ENCODE measurements around the gene NELFE.
"Not testable (repeated sequence)": the region's sequence is repeated elsewhere in the genome, so short reads cannot be mapped to it uniquely, and the experiment has no call there.

NELFE gene

DNA sequence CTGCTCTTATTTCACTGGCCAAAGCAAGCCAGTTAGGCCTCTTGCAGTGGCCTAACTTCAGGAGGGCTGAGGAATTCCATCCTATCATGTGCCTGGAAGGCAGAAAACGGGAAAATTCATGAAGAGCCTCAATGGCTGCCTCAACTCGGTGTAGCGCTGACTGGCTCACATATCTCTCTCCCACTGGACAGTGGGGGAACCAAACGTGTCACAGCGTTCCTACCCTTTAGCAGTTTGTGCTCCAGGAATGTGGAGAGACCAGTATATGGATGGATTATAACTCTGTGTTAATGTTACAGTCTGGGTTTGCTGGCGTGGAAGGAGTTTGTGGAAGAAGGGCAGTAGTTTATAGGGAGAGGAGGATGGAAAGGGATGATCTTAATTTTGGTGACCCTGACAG, 43.0 kb downstream of the NELFE start:
- DNase-seq = no peak

DNA sequence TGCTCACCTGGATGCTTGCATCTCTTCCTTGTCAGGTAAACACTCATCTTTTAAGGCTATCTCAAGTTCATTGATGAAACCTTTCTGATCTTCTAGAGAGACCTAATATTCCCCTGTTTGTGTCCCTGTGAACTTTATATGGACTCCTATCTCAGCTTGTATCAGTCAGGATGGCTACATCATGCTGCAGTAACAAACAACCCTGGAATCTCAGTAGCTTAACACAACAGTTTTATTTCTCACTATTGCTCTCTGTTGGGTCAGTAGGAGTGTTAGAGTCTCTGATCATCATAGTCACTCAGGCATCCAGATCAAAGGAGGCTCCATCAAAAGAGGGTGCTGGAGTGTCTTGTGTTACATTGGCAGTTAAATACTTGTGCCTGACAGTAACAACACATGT, 43.4 kb downstream of the NELFE start:
- DNase-seq = no peak

- DNase-seq = no peak
Observed at GRCh38 chr6:31911826-31912585, 46.8 kb downstream of the NELFE start.

GRCh38 chr6:31909298-31909697, 49.5 kb downstream of the NELFE start:
- DNase-seq = not testable (repeated sequence)

- DNase-seq = peak; percentile 61
Observed at GRCh38 chr6:31908791-31909190, 50.0 kb downstream of the NELFE start.

- DNase-seq = not testable (repeated sequence)
Observed at GRCh38 chr6:31908255-31908654, 50.5 kb downstream of the NELFE start.

DNA sequence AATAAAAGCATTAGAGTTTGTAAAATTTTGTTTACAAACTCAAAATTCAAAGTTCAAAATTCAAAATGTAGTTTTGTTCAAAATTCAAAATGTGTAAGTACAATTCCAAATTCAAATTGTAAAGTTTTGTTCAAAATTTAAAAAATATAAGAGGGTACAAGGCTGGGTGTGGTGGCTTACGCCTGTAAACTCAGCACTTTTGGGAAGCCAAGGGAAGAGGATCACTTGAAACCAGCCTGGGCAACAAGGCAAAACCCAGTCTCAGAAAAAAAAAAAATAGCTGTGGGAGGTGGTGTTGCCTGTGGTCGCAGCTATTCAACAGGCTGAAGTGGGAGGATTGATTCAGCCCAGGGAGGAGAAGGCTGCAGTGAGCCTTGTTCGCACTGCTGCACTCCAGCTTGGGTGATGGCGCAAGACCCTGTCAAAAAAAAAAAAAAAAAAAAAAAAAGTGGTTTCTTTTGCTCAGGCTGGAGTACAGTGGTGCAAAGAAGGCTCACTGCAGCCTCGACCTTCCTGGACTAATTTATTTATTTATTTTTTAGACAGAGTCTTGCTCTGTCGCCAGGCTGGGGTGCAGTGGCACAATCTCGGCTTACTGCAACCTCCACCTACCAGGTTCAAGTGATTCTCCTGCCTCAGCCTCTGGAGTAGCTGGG, 51.5 kb downstream of the NELFE start:
- peak; percentile 39 for DNase-seq

- not testable (repeated sequence) for DNase-seq
Observed at GRCh38 chr6:31906727-31907126, 52.0 kb downstream of the NELFE start.

GRCh38 chr6:31906122-31906521, 52.6 kb downstream of the NELFE start:
- no peak for DNase-seq

- DNase-seq = no peak
Observed at GRCh38 chr6:31905041-31905440, 53.7 kb downstream of the NELFE start.

- DNase-seq = no peak
Observed at GRCh38 chr6:31903957-31904356, 54.8 kb downstream of the NELFE start.
